ENCODE measurements around the gene SHISA8. TPM values are rescaled to one million over a fixed set of nuclear protein-coding genes. Genes with fewer than 3 reads are reported as not detected.

Gene SHISA8
- total RNA-seq, 1 experiment from 2014 or later, result 2.3 TPM

DNA sequence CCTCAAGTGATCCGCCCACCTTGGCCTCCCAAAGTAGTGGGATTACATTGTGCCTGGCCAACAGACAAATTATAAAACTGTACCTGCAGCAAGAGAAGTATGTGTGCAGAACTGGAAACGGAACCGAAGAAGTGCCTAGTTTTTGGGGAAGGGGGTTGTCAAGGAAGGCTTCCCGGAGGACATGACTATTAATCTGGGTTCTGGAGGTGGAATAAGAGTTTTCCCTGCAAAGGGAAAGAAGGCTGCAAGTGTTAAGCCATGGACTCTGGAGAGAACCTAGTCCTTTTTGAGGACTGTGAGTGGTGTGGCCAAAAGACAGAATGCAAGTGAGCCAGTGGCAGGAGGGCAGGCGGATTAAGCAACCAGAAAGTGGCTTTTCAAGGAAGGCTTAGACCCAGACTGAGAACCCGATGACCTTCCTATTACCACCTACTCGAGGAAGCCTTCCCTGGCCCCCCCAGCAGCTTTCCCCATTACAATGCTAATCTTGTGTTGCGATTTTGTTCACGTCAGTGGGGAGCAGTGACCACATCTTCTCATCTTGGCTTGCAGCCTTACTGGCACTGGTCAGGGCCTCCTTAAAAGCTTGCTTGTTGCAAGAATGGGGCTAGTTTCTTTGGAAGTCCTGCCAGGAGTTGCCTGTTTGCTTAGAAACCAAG lies 48.7 kb upstream of the SHISA8 start:
- POLR2A ChIA-PET (ENCODE audit: unreplicated experiment), result no interaction called here
- CTCF ChIA-PET, result no interaction called here
- Histone ChIP-seq H3K4me3 (no peak overlapping the region), H3K79me2 (ENCODE audit: low read depth) (no peaks in the 10 kb centered on the region), H3K4me1 (replicated peaks; ENCODE audit: insufficient read depth) (no peaks in the 10 kb centered on the region), H4K20me1 (ENCODE audit: insufficient read depth) (no peaks in the 10 kb centered on the region), H3K27ac (no peak overlapping the region), H3K9me3 (ENCODE audit: insufficient read depth, low read depth) (no peaks in the 10 kb centered on the region), H3K9me2 (ENCODE audit: insufficient read depth) (no peaks in the 10 kb centered on the region), H3K27me3 (ENCODE audit: insufficient read depth, low read depth) (no peaks in the 10 kb centered on the region), H3F3A (ENCODE audit: insufficient read depth, low read depth) (no peaks in the 10 kb centered on the region), H3K4me2 (no peak overlapping the region), H3K36me3 (ENCODE audit: low read depth) (no peaks in the 10 kb centered on the region), H2AFZ (no peak overlapping the region)
- BruUV-seq (replicated peaks), result no TSS peak
- DNase-seq, result no peak
- intact Hi-C loops (cut with micrococcal nuclease; ENCODE audit: unreplicated experiment), result no loop called here
- TF ChIP-seq EZH2 (IDR thresholded peaks at IDR 0.05; ENCODE audit: low read depth), result no peak
- TF ChIP-seq, protein P1, sequence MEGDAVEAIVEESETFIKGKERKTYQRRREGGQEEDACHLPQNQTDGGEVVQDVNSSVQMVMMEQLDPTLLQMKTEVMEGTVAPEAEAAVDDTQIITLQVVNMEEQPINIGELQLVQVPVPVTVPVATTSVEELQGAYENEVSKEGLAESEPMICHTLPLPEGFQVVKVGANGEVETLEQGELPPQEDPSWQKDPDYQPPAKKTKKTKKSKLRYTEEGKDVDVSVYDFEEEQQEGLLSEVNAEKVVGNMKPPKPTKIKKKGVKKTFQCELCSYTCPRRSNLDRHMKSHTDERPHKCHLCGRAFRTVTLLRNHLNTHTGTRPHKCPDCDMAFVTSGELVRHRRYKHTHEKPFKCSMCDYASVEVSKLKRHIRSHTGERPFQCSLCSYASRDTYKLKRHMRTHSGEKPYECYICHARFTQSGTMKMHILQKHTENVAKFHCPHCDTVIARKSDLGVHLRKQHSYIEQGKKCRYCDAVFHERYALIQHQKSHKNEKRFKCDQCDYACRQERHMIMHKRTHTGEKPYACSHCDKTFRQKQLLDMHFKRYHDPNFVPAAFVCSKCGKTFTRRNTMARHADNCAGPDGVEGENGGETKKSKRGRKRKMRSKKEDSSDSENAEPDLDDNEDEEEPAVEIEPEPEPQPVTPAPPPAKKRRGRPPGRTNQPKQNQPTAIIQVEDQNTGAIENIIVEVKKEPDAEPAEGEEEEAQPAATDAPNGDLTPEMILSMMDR (conservative IDR thresholded peaks at IDR 0.05), result no peak

DNA sequence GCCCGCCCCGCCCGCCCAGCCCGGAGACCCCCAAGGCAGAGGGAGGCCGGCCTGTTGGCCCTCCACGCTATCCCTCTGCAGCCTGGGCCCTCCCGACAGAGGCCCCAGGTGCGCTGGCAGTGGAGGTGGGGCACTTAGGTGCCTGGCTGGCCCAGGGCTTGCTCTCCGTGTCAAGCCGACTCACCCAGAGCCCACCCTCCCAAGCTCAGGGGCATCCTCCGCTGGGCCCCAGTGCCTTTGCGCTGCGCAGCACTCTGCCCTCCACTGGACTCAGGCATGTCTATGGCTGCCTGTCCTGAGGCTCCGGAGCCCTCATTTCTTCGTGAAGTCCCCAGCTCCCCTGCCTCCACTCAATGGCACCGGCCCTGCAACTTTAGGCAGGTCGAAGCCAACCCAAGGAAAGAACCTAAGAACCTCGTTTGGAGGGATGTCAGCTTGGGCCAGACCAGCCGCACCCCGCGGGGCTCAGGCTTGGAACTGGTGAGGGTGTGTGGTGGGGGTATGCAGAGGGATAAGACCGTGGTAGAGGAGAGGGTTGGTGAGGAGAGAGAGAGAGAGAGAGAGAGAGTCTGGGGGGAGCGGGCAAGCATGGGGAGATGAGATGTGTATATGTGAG lies 43.2 kb upstream of the SHISA8 start:
- H3K27ac ChIP-seq, result no peak overlapping the region
- no peak for DNase-seq
- H4K20me1 ChIP-seq (ENCODE audit: insufficient read depth), result no peaks in the 10 kb centered on the region
- H3K4me2 ChIP-seq, result peak overlapping the region; percentile 28; the same call in 1 of the 2 replicates
- no peaks in the 10 kb centered on the region for H3F3A ChIP-seq (ENCODE audit: insufficient read depth, low read depth)
- H3K9me2 ChIP-seq (ENCODE audit: insufficient read depth), result no peaks in the 10 kb centered on the region
- H3K4me1 ChIP-seq (replicated peaks; ENCODE audit: insufficient read depth), result no peaks in the 10 kb centered on the region
- TF ChIP-seq, protein P1 (conservative IDR thresholded peaks at IDR 0.05), result peak; percentile 35; the same call in 1 of the 2 replicates
- no peak for TF ChIP-seq EZH2 (IDR thresholded peaks at IDR 0.05; ENCODE audit: low read depth)
- CTCF ChIA-PET, result interaction anchor here (0.6 kb wide), 3 partner anchors 25 to 414 kb away, joined by 3 to 7 read pairs (median 4); partner anchors contain the start of gene POLR3H
- no peaks in the 10 kb centered on the region for H3K9me3 ChIP-seq (ENCODE audit: insufficient read depth, low read depth)
- no peaks in the 10 kb centered on the region for H3K79me2 ChIP-seq (ENCODE audit: low read depth)
- intact Hi-C loops (cut with micrococcal nuclease; ENCODE audit: unreplicated experiment), result no loop called here
- H3K4me3 ChIP-seq, result no peak overlapping the region
- POLR2A ChIA-PET (ENCODE audit: unreplicated experiment), result no interaction called here
- BruUV-seq (replicated peaks), result no TSS peak
- H3K27me3 ChIP-seq (ENCODE audit: insufficient read depth, low read depth), result no peaks in the 10 kb centered on the region
- H3K36me3 ChIP-seq (ENCODE audit: low read depth), result no peaks in the 10 kb centered on the region
- no peak overlapping the region for H2AFZ ChIP-seq

DNA sequence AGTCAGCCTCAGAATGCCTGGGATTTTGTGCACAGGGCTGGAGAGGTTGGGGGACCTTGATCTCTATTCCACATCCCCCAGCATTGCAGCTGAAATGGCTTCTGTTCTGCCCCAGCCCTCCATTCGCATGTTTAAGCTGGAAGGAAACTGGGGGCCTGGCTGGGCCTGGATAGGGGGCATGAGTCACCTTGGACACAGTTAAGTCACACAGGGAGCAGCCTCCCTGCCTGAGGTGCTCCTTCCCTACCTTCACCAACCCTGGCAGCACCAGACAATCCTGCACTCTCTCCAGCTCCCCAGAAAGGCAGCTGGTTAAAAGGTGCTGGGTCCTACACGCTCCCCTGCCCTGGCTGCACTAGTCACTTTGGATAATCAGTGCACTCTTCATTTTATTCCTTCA lies 37.8 kb upstream of the SHISA8 start:
- TF ChIP-seq, protein P1 (conservative IDR thresholded peaks at IDR 0.05), result no peak
- no peak for TF ChIP-seq EZH2 (IDR thresholded peaks at IDR 0.05; ENCODE audit: low read depth)
- no peak overlapping the region for H2AFZ ChIP-seq
- intact Hi-C loops (cut with micrococcal nuclease; ENCODE audit: unreplicated experiment), result no loop called here
- no peak for DNase-seq
- no peaks in the 10 kb centered on the region for H3K79me2 ChIP-seq (ENCODE audit: low read depth)
- no peaks in the 10 kb centered on the region for H4K20me1 ChIP-seq (ENCODE audit: insufficient read depth)
- BruUV-seq (replicated peaks), result no TSS peak
- no peak overlapping the region for H3K4me3 ChIP-seq
- H3K27ac ChIP-seq, result no peak overlapping the region
- no peak overlapping the region for H3K4me2 ChIP-seq
- no peaks in the 10 kb centered on the region for H3F3A ChIP-seq (ENCODE audit: insufficient read depth, low read depth)
- H3K4me1 ChIP-seq (replicated peaks; ENCODE audit: insufficient read depth), result peaks cover 1% of the 10 kb centered on the region; the same call in 1 of the 2 replicates
- no peaks in the 10 kb centered on the region for H3K9me2 ChIP-seq (ENCODE audit: insufficient read depth)
- ChIA-PET CTCF (no interaction called here), POLR2A (ENCODE audit: unreplicated experiment) (no interaction called here)
- no peaks in the 10 kb centered on the region for H3K36me3 ChIP-seq (ENCODE audit: low read depth)
- no peaks in the 10 kb centered on the region for H3K9me3 ChIP-seq (ENCODE audit: insufficient read depth, low read depth)
- H3K27me3 ChIP-seq (ENCODE audit: insufficient read depth, low read depth), result no peaks in the 10 kb centered on the region

Data from PC-9 (cell line).